HG02623 (cell line): ENCODE data around the gene PLCD3.

ENCODE experiments used
- ATAC-seq: cut with Tn5 transposase; IDR thresholded peaks from one replicate; pipeline ENCODE4 v1.9.1; 2021; ENCODE audit warnings: moderate library complexity; ENCODE audit not compliant: unreplicated experiment

PLCD3 gene

DNA sequence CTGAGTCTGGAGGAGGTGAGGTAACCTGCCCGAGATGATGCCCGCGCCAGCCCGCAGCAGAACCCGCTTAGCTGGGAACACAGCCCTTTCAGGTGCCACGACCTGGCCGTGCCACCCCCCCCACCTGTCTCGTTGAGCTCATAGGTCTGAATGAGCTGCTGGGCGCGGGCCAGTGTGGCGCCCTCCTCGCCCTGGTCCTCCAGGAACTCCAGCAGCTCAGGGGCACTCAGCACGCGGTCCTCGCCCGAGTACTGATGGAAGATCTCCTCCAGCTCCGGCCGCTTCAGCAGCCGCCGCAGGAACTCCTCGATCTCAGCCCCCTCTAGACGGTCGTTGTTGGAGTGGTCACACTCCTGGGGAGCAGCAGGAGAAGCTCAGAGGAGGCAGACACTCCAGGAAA, 13.6 kb downstream of the PLCD3 start:
- ATAC-seq, result no peak

GRCh38 chr17:45117848-45118646, 14.3 kb downstream of the PLCD3 start:
- no peak for ATAC-seq

DNA sequence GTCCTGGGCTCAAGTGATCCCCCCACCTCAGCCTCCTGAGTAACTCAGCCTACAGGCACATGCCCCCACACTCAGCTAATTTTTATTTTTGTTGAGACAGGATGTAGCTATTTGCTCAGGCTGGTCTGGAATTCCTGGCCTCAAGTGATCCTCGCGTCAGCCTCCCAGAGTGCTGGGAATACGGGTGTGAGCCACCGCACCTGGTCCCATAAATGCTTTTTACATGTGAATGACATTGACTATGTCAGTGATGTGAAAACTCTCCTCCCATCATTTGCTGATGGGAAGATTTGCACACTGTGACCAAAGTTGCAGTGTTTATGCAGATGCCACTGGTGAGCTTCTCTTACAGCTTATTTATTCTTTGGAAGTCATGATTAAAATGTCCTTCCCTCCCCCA, 15.0 kb downstream of the PLCD3 start:
- ATAC-seq, result no peak

GRCh38 chr17:45116434-45117016, 15.8 kb downstream of the PLCD3 start:
- no peak for ATAC-seq

DNA sequence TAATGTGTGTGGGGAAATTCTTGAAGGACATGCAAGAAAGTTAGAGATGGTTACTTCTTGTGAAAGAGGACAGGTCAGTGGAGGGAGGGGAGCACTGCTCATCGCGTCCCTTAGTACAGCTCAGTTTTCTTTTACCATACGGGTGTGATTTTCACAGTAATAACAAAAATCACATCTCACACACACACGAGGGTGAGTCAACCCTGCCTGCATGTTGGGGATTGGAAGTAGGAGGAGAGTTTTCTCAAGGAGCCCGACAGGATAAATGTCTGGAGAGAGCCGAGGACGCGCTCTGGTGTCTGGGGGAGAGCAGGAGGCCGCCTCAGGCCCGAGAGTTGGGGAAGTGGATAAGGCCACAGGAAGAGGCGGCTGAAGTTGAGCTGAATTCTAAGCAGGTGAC, 16.4 kb downstream of the PLCD3 start:
- ATAC-seq, result no peak

GRCh38 chr17:45115015-45115625, 17.2 kb downstream of the PLCD3 start:
- no peak for ATAC-seq

DNA sequence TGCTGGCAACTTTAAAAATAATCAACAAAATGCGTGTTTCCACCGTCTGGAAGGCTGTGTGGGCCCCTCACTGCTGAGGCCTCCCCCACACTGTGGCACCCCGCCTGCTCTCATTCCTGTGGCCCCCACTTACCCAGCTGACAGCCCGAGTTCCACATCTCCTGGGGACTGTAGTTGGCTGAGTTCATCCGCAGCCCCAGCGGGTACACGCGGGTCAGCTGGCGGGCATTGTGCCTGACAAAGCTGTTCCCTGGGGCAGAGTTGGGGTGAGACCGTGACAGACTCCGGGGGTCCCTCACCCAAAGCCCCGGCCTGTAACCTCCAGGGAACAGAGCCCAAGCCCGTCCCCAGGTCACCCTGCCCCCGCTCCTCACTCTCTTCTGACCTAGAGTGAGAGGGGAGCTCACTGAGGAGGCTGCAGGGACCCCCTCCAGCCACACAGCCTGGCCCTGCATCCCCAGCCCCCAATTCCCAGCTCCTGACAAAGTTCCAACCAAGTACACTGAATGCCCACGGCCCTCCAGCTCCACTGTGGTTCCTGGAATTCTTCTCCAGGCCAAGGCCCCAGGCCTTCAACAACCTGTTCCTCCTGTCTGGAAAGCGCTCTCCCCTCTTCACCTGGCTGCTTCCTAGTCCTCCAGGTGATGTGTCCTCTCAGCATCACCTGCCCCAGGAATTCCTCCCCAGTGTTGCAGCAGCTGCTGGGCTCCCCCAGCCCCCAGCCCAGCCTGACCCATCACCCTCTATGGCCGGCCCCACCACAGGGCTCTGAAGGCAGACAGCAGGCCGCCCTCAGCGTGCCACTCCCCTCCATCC, 18.0 kb downstream of the PLCD3 start:
- ATAC-seq, result no peak

- ATAC-seq, result no peak
Observed at GRCh38 chr17:45113424-45113754, 18.9 kb downstream of the PLCD3 start.

- ATAC-seq, result no peak
Observed at GRCh38 chr17:45112559-45113423, 19.5 kb downstream of the PLCD3 start.

DNA sequence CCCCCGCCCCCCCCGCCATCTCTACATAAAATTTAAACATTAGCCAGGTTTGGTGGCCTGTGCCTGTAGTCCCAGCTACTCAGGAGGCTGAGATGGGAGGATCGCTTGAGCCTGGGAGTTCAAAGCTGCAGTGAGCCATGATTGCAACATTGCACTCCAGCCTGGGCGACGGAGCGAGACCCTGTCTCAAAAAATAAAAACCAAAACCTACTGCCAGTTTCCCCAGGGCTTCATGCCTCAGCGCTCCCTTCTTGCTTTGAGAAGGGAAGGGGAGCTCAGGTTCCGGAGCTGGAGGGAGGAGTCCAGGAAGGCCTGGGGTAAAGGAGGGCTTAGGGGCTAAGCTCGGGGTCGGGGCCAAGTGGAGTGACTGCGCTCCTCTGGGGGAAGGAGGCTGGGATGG, 20.5 kb downstream of the PLCD3 start:
- ATAC-seq, result no peak

DNA sequence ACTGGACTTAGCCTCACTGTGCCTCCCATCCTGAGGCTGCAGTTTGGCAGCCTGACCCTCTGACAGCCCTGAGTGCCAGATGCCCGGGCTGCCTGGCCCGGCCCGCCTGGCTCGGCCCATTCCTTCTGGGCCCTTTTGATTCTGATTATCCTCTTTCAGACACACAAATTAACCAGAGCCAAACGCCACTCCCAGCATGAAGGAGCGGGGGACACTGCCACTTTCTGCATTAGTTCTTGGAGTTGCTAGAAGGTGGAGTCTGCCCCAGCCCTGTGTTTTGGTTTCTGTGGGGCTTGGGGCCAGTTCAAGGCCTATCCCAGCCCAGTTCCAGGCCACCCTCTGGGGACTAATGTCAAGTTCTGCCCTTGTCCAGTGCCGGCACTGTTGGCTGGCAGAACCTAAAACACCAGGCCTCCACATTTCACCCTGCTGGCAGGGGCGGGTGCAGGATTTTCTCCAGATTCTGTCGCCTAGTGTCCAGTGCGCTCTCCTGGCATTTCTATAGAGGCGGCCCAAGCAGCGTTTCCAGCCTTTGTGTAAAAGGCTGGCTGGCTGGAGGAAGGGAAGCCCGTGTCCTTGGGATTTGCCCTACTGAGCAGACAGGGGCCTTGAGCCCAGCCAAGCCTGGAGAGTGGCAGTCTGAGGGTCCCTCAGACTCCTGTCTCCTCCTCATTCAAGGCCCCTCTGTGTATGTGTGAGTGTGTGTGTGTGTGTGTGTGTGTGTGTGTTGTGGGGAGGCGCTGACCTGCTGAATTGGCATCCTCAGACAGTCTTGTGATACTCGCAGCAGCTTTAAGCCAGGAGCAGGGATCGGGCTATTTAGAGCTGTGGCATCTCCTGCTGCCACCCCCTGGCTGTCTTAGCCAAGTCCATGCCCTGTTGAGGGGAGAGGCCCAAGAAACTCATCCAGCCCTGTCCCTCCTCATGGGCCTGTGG, 21.4 kb downstream of the PLCD3 start:
- ATAC-seq, result no peak

- ATAC-seq, result no peak
Observed at GRCh38 chr17:45108595-45109521, 23.5 kb downstream of the PLCD3 start.

- no peak for ATAC-seq
Observed at GRCh38 chr17:45108051-45108450, 24.3 kb downstream of the PLCD3 start.

DNA sequence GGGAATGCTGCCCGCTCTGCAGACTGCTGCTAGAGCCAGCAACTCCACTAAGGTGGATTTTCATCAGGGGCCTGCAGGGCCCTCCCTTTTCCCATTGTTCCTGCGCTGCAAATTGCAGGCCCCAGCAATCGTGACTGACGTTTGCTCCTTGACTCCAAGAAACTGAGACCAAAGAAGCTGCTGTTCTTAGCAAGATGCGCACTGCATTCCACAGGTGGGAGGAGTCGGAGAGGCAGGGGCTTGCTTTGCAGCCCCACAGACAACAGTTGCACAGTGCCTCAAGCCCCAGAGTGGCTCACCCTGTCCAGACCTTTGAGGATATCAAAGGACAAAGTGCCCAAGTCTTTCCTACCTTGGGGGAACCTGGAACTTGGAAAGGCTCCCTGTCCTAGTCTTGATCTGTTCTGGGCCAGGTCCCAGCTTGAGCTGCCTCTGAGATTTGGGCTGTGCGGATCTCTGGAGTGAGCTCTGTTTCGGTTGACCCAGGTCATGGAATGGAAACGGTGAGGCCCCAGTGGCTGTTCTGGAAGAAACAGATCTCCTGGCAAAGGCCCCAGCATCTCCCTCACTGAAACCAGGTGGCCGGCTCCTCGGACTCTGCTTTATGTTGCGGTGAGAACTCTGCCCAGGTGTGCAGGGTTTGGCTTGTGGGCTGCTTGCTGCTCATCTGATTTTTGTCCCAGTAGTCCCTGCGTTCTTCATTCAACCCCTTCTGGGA, 24.9 kb downstream of the PLCD3 start:
- ATAC-seq, result no peak

- ATAC-seq, result no peak
Observed at GRCh38 chr17:45106582-45106981, 25.7 kb downstream of the PLCD3 start.

GRCh38 chr17:45106096-45106495, 26.2 kb downstream of the PLCD3 start:
- no peak for ATAC-seq

DNA sequence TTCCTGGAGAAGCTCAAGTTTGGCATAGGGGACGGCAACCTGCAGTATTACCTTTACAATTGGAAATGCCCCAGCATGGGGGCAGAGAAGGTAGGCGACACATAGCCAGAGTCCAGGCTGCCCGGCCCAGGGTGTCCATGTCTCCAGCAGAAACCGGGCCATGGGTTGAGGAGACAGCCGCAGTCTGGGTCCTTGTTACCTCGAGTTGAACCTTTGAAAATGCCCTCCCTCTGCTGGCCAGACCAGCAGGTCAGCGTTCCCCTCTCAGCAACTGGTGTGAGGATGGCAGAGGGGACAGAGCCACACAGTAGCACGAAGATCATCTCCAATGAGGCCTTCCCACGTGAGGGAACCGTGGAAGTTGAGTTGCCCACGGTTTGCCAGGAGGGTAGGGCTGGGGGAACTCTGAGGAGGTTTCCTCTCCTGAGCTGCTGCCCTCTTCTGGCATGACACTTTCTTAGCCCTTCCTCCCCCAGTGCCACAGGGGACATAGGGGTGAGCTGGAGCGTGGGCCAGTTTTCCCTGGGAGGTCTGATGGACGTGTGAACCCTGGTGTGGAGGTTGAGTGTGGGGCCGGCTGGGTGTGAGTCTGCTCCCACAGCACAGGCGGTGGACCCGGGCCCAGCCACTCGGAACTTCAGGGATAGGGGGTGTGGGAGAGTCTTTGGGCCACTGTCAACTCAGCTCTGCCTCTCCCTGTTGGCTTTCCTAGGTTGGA, 27.2 kb downstream of the PLCD3 start:
- no peak for ATAC-seq
